SK-N-SH (cell line): ENCODE results near the gene CES5A. TPM values are rescaled to one million over a fixed set of nuclear protein-coding genes. Genes with fewer than 3 reads are reported as not detected.

Source experiments
- CTCF ChIA-PET: fragments of 300-600, 350-600 bp; formaldehyde crosslinking; extraction: SDS; loops from one replicate; lab custom pipeline; 2021; lab: Yijun Ruan, JAX
- POLR2A ChIA-PET: fragments of 350-600 bp; sonication (Branson Sonifier 250); formaldehyde crosslinking; extraction: SDS; loops from one replicate; lab custom pipeline; 2020; ENCODE audit warnings: antibody characterized with exemption, inconsistent platforms; lab: Yijun Ruan, JAX
- DNase-seq: peaks from one replicate; pipeline ENCODE4 v3.0.0; 2012
- H2AFZ ChIP-seq: fragments of 200-600 bp; sonication (generic); 2 replicates; pipeline ENCODE4 v1.8.1; 2016; ENCODE audit warnings: antibody characterized with exemption, mild to moderate bottlenecking, low read depth
- H3F3A ChIP-seq: fragments of 200-600 bp; sonication (generic); replicated peaks from 2 replicates; pipeline ENCODE3; 2016; ENCODE audit warnings: antibody characterized with exemption, mild to moderate bottlenecking; ENCODE audit not compliant: insufficient read depth
- H3K27ac ChIP-seq, 2 experiments: fragments of 200-500 bp in 1 of 2; fragments of 200-600 bp in 1 of 2; sonication (Bioruptor generic) in 1 of 2; sonication (generic), shearing (Covaris generic) in 1 of 2; 2 replicates each; pipeline versions ENCODE4 v1.5.1 to v1.6.1; 2014 to 2016; ENCODE audit warnings: low read depth in 2 of 2, inconsistent platforms in 1 of 2, low read length in 1 of 2, mild to moderate bottlenecking in 1 of 2, mixed read lengths in 1 of 2
- H3K27me3 ChIP-seq: fragments of 200-600 bp; sonication (generic), shearing (Covaris generic); 2 replicates; pipeline ENCODE4 v1.6.1; 2016; ENCODE audit warnings: mixed run types; ENCODE audit not compliant: insufficient read depth
- H3K36me3 ChIP-seq, 2 experiments: fragments of 200-500 bp in 1 of 2; fragments of 200-600 bp in 1 of 2; sonication (Bioruptor generic) in 1 of 2; sonication (generic) in 1 of 2; replicated peaks in 1 of 2; 2 replicates each; pipeline versions ENCODE3 to v1.5.1; 2014 to 2016; ENCODE audit warnings: low read length in 1 of 2, mild to moderate bottlenecking in 1 of 2; ENCODE audit not compliant: insufficient read depth in 2 of 2, control insufficient read depth in 1 of 2
- H3K4me1 ChIP-seq, 2 experiments: fragments of 200-500 bp in 1 of 2; fragments of 200-600 bp in 1 of 2; sonication (Bioruptor generic) in 1 of 2; sonication (generic), shearing (Covaris generic) in 1 of 2; 2 replicates each; pipeline versions ENCODE4 v1.5.1 to v1.6.1; 2014 to 2016; ENCODE audit warnings: low read depth in 1 of 2, low read length in 1 of 2, mixed run types in 1 of 2; ENCODE audit not compliant: insufficient read depth in 2 of 2, control insufficient read depth in 1 of 2
- H3K4me2 ChIP-seq: fragments of 200-600 bp; sonication (generic), shearing (Covaris generic); 2 replicates; pipeline ENCODE4 v1.6.1; 2017; ENCODE audit warnings: mixed run types
- H3K4me3 ChIP-seq, 2 experiments: fragments of 200-500 bp in 1 of 2; fragments of 200-600 bp in 1 of 2; sonication (Bioruptor generic) in 1 of 2; sonication (generic), shearing (Covaris generic) in 1 of 2; 2 replicates each; pipeline versions ENCODE4 v1.5.1 to v1.8.1; 2014 to 2016; ENCODE audit warnings: low read depth in 2 of 2, inconsistent platforms in 1 of 2, low read length in 1 of 2, mild to moderate bottlenecking in 1 of 2, mixed read lengths in 1 of 2, moderate library complexity in 1 of 2
- H3K79me2 ChIP-seq: fragments of 200-600 bp; sonication (generic); 2 replicates; pipeline ENCODE4 v1.8.1; 2017; ENCODE audit warnings: mild to moderate bottlenecking; ENCODE audit not compliant: insufficient read depth
- H3K9ac ChIP-seq: fragments of 200-600 bp; sonication (generic); 2 replicates; pipeline ENCODE4 v1.6.1; 2017; ENCODE audit warnings: mixed run types
- H3K9me2 ChIP-seq: fragments of 200-600 bp; sonication (generic); 2 replicates; pipeline ENCODE4 v1.6.1; 2017; ENCODE audit warnings: mixed run types
- H3K9me3 ChIP-seq: fragments of 200-600 bp; sonication (generic); 2 replicates; pipeline ENCODE4 v1.6.1; 2017; ENCODE audit warnings: mixed run types, mild to moderate bottlenecking, moderate library complexity
- H4K20me1 ChIP-seq: fragments of 200-600 bp; sonication (generic); 2 replicates; pipeline ENCODE4 v1.6.1; 2017; ENCODE audit warnings: mild to moderate bottlenecking, mixed run types; ENCODE audit not compliant: insufficient read depth
- CHD2 ChIP-seq: fragments of 150-350 bp; IDR thresholded peaks from 2 replicates; pipeline ENCODE4 v1.6.1; 2018; ENCODE audit warnings: low read length; ENCODE audit not compliant: partially characterized antibody
- ELF1 ChIP-seq: IDR thresholded peaks from 2 replicates; pipeline ENCODE4 v1.4.0; 2012
- EP300 ChIP-seq, 2 experiments: IDR thresholded peaks; 2 replicates each; pipeline versions ENCODE4 v1.4.0 to v1.6.1; 2012; ENCODE audit warnings: borderline replicate concordance in 1 of 2, low read depth in 1 of 2, low read length in 1 of 2
- FOXJ3 ChIP-seq: sonication (generic); formaldehyde crosslinking; IDR thresholded peaks from 2 replicates; pipeline ENCODE4 v1.5.1; 2020; ENCODE audit warnings: mild to moderate bottlenecking, missing genetic modification reagents
- FOXM1 ChIP-seq: IDR thresholded peaks from 2 replicates; pipeline ENCODE4 v1.4.0; 2012; ENCODE audit warnings: low read depth, mild to moderate bottlenecking
- GABPA ChIP-seq: IDR thresholded peaks from 2 replicates; pipeline ENCODE4 v1.4.0; 2012; ENCODE audit warnings: low read depth, mild to moderate bottlenecking
- IRF3 ChIP-seq: fragments of 150-350 bp; IDR thresholded peaks from 2 replicates; pipeline ENCODE4 v1.6.1; 2016; ENCODE audit warnings: mild to moderate bottlenecking, low read depth, low read length
- JUND ChIP-seq: IDR thresholded peaks from 2 replicates; pipeline ENCODE4 v1.4.0; 2012
- MAX ChIP-seq: IDR thresholded peaks from 2 replicates; pipeline ENCODE4 v1.4.0; 2012; ENCODE audit warnings: low read depth
- MEF2A ChIP-seq: IDR thresholded peaks from 2 replicates; pipeline ENCODE4 v1.4.0; 2012; ENCODE audit warnings: low read depth, borderline replicate concordance
- MXI1 ChIP-seq: IDR thresholded peaks from 2 replicates; pipeline ENCODE4 v1.6.1; 2012; ENCODE audit warnings: mild to moderate bottlenecking, low read depth, low read length, improper control_type of control experiment
- PBX3 ChIP-seq: IDR thresholded peaks from 2 replicates; pipeline ENCODE4; 2012
- RAD21 ChIP-seq: IDR thresholded peaks from 2 replicates; pipeline ENCODE4 v1.6.1; 2012; ENCODE audit warnings: mild to moderate bottlenecking, low read length
- RCOR1 ChIP-seq: fragments of 150-350 bp; IDR thresholded peaks from 2 replicates; pipeline ENCODE4 v1.6.1; 2017; ENCODE audit warnings: antibody characterized with exemption, low read length
- REST ChIP-seq: IDR thresholded peaks from 2 replicates; pipeline ENCODE4 v1.6.1; 2012; ENCODE audit warnings: mild to moderate bottlenecking, low read depth, low read length, moderate library complexity
- RFX5 ChIP-seq: IDR thresholded peaks from 2 replicates; pipeline ENCODE4 v1.6.1; 2012; ENCODE audit warnings: mild to moderate bottlenecking, improper control_type of control experiment, low read length
- RXRA ChIP-seq: IDR thresholded peaks from 2 replicates; pipeline ENCODE4 v1.4.0; 2012; ENCODE audit warnings: low read depth, mild to moderate bottlenecking, borderline replicate concordance
- SIN3A ChIP-seq: IDR thresholded peaks from 2 replicates; pipeline ENCODE4 v1.6.1; 2012; ENCODE audit warnings: low read depth, mild to moderate bottlenecking, low read length, moderate library complexity, borderline replicate concordance
- SMC3 ChIP-seq: IDR thresholded peaks from 2 replicates; pipeline ENCODE4 v1.6.1; 2012; ENCODE audit warnings: low read depth, low read length, improper control_type of control experiment
- TAF1 ChIP-seq: IDR thresholded peaks from 2 replicates; pipeline ENCODE4 v1.6.1; 2012; ENCODE audit warnings: low read depth, mild to moderate bottlenecking, low read length, moderate library complexity, borderline replicate concordance
- TCF12 ChIP-seq: IDR thresholded peaks from 2 replicates; pipeline ENCODE4 v1.4.0; 2012
- USF2 ChIP-seq: fragments of 150-350 bp; IDR thresholded peaks from 2 replicates; pipeline ENCODE4 v1.6.1; 2017; ENCODE audit warnings: antibody characterized with exemption, low read length, low read depth, borderline replicate concordance
- YY1 ChIP-seq: IDR thresholded peaks from 2 replicates; pipeline ENCODE4 v1.4.0; 2012; ENCODE audit warnings: low read depth, mild to moderate bottlenecking
- WGBS: methylation state at CpG from one replicate; pipeline ENCODE4 v1.1.6; 2017; ENCODE audit warnings: low lambda C conversion rate; 5-methylcytosine and 5-hydroxymethylcytosine counted together
- polyA plus RNA-seq, 3 experiments: library from polyadenylated mRNA; depleted of rRNA; stranded (reverse); fragments of >200 nt; gene quantifications; 2 replicates each; pipeline ENCODE4 v1.2.3, GENCODE V29; 2012

Gene CES5A
- polyA plus RNA-seq, 1 of the 3 experiments (the other 2 are of a cell fraction): not detected

- no peaks in the 10 kb centered on the region for H3F3A ChIP-seq
- H3K9ac ChIP-seq: no peak overlapping the region
- no peak overlapping the region for H3K4me2 ChIP-seq
- H3K27ac ChIP-seq: no peak overlapping the region
- CTCF ChIA-PET: interaction anchor here (1.1 kb wide), 1 partner anchor 20 kb away, joined by 3 read pairs; no protein-coding TSS in a partner anchor
- no peaks in the 10 kb centered on the region for H4K20me1 ChIP-seq
- no peaks in the 10 kb centered on the region for H3K36me3 ChIP-seq
- no peaks in the 10 kb centered on the region for H3K4me1 ChIP-seq
- no peaks in the 10 kb centered on the region for H3K9me2 ChIP-seq
- no peak for DNase-seq
- POLR2A ChIA-PET: no interaction called here
- WGBS: 21% methylated on average over 2 of the region's 2 CpGs
- H3K79me2 ChIP-seq: no peaks in the 10 kb centered on the region
- TF ChIP-seq MAX: no peak
- TF ChIP-seq JUND: no peak
- TF ChIP-seq MXI1: no peak
- TF ChIP-seq TCF12: no peak
- TF ChIP-seq MEF2A: no peak
- TF ChIP-seq SMC3: no peak
- TF ChIP-seq TAF1: no peak
- TF ChIP-seq RAD21: no peak
- no peaks in the 10 kb centered on the region for H3K9me3 ChIP-seq
- H3K27me3 ChIP-seq: no peaks in the 10 kb centered on the region
- H3K4me3 ChIP-seq: no peak overlapping the region
- H2AFZ ChIP-seq: no peak overlapping the region
Observed at GRCh38 chr16:55889518-55889917, 14.3 kb upstream of the CES5A start.

- TF ChIP-seq GABPA: no peak
- TF ChIP-seq ELF1: no peak
- no peak for TF ChIP-seq EP300 (IDR thresholded peaks at IDR 0.05; ENCODE audit: borderline replicate concordance in 1 of 2, low read depth in 1 of 2, low read length in 1 of 2)
- no peak for TF ChIP-seq TCF12
- TF ChIP-seq SIN3A: no peak
- no peak for TF ChIP-seq RFX5
- no peak for TF ChIP-seq YY1
- TF ChIP-seq PBX3: no peak
- TF ChIP-seq RCOR1: no peak
- TF ChIP-seq REST: no peak
- TF ChIP-seq MAX: no peak
- TF ChIP-seq FOXJ3 (CRISPR knock-in tag): no peak
- no peak for TF ChIP-seq JUND
- no peak for TF ChIP-seq TAF1
- no peak for TF ChIP-seq USF2
- no peak for TF ChIP-seq FOXM1
- TF ChIP-seq MXI1: no peak
- no peak for TF ChIP-seq IRF3
- no peak for TF ChIP-seq CHD2
- no peak for TF ChIP-seq RXRA
- Histone ChIP-seq H3K4me2 (no peak overlapping the region), H3K9me3 (no peaks in the 10 kb centered on the region), H3K27me3 (no peaks in the 10 kb centered on the region), H3K9ac (no peak overlapping the region), H2AFZ (no peak overlapping the region), H3K79me2 (no peaks in the 10 kb centered on the region), H3K9me2 (no peaks in the 10 kb centered on the region), H3K27ac (no peak overlapping the region), H3K4me1 (no peaks in the 10 kb centered on the region), H3K4me3 (no peak overlapping the region), H4K20me1 (no peaks in the 10 kb centered on the region), H3F3A (no peaks in the 10 kb centered on the region), H3K36me3 (no peaks in the 10 kb centered on the region)
- ChIA-PET CTCF (interaction anchor here (1.0 kb wide), 1 partner anchor 430 kb away, joined by 4 read pairs; no protein-coding TSS in a partner anchor), POLR2A (no interaction called here)
- no peak for DNase-seq
- 14% methylated on average over 2 of the region's 2 CpGs for WGBS
Observed at GRCh38 chr16:55888546-55888945, 13.4 kb upstream of the CES5A start.
